ENCODE data around the gene IFI27L1.

The IFI27L1 gene

DNA sequence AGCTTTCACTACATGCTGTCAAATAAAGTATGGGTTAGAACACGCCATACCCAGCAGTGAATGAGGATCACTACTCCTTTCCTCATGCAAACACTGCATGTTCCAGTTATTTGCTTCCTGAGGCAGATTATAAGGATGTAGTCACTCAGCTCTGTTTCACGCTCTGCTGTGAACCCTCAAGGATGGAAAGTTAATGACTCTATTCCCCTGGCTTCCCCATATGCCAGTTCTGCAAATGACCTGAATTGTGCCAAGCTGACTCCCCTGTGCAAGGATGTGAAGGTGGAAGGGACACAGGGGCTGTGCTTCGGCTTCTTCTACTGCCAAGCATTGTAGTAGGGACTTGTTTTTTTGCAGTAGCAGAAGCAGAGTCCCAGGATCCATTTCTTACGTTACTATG is 6.8 kb downstream of the IFI27L1 start:
- no peak for TF ChIP-seq GATA3 (IDR thresholded peaks at IDR 0.05; ENCODE audit: low read depth, low read length)
- TF ChIP-seq GATA2 (IDR thresholded peaks at IDR 0.05; ENCODE audit: low read depth, low read length): no peak

DNA sequence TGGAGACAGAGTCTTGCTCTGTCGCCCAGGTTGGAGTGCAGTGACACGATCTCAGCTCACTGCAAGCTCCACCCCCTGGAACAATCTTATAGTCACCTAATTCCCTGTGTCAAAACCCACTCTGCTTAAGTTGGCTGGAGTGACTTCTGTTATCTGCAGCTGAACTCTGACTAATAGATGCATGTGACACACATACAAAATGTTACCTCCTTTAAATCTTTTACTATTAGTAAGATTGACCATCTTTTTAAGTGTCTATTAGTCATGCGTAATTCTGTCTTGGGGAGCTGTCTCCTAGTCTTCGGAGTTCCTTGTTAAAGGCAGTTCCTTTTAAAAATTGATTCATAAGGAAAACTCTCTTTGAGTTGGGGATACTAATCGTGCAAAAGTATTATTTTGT is 7.4 kb downstream of the IFI27L1 start:
- TF ChIP-seq GATA2 (IDR thresholded peaks at IDR 0.05; ENCODE audit: low read depth, low read length) (no peak), GATA3 (IDR thresholded peaks at IDR 0.05; ENCODE audit: low read depth, low read length) (no peak)

DNA sequence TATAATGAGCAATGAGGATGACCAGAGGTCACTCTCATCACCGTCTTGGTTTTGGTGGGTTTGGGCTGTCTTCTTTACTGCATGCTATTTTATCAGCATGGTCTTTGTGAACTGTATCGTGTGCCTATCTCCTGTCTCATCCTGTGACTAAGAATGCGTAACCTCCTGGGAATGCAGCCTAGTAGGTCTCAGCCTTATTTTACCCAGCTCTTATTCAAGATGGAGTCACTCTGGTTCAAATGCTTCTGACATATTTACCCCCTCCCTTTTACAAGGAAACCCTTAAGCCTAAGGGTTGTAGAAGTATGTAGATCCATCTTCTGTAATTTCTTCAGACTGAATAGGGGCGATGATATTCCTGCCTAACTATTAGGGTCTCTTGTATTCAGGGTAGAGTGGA is 8.4 kb downstream of the IFI27L1 start:
- TF ChIP-seq GATA3 (IDR thresholded peaks at IDR 0.05; ENCODE audit: low read depth, low read length) (no peak), GATA2 (IDR thresholded peaks at IDR 0.05; ENCODE audit: low read depth, low read length) (no peak)

DNA sequence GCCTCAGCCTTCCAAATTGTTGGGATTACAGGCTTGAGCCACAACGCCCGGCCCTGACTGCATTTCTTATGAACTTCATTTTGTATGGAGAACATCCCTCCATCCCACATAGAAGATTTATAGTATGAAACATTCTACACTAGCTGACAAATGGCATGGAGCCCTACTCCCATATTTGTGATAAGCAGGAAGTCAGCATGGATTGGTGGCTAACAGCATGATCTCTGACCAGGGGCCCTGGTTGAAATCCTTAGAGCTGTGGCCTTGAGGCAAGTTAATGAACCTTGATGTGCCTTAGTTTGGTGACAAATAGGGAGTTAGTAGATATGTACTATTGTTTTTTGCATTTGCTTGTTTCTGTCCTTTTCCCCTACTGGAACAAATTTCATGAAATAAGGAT is 12.3 kb downstream of the IFI27L1 start:
- TF ChIP-seq GATA3 (IDR thresholded peaks at IDR 0.05; ENCODE audit: low read depth, low read length): no peak
- TF ChIP-seq GATA2 (IDR thresholded peaks at IDR 0.05; ENCODE audit: low read depth, low read length): no peak

DNA sequence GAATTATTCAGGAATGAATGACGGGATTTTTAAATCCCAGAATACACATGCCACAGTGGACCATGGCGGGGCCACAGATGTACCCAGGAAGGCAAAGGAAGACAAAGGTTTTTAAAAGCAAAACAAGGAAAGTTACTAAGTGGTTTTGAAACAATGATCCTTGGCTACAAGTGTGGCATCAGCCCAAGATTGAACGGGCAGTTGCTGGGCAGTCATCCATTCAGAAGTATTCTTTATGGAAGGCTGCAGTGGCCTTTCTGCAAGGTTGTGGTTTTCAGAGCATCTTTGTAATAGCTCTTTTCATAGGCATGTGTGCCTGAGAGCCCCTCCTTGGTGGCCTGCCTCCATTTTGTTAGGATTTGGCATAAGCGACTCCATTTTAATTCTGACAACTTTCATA is 16.0 kb downstream of the IFI27L1 start:
- no peak for TF ChIP-seq GATA2 (IDR thresholded peaks at IDR 0.05; ENCODE audit: low read depth, low read length)
- no peak for TF ChIP-seq GATA3 (IDR thresholded peaks at IDR 0.05; ENCODE audit: low read depth, low read length)

DNA sequence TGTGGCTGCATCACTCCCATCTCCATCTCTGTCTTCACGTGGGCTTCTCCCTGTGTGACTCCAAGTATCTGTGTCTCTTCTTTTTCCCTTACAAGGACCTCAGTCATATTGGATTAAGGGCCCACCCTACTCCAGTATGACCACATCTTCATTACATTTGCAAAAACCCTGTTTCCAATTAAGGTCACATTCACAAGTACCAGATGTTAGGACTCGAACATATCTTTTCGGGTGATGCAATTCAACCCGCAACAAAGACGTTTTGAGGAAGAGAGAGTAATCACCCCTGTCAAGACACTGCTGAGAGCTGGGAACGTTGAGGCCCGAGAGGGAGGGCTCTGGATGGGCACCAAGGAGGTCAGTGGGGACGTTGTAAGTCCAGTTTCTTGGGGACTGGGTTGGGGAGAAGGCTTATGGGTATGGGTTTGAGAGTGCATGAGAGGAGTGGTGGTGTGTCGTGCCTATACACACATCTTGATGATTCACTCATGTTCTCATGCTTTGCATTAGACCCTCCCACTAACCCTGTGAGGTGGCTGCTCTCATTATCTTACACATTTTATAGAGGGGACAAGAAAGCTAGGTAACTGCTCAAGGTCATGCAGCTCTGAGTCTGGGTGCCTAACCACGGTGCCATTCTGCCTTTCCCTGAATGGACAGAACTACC is 17.3 kb downstream of the IFI27L1 start:
- no peak for TF ChIP-seq GATA3 (IDR thresholded peaks at IDR 0.05; ENCODE audit: low read depth, low read length)
- TF ChIP-seq GATA2 (IDR thresholded peaks at IDR 0.05; ENCODE audit: low read depth, low read length): no peak

DNA sequence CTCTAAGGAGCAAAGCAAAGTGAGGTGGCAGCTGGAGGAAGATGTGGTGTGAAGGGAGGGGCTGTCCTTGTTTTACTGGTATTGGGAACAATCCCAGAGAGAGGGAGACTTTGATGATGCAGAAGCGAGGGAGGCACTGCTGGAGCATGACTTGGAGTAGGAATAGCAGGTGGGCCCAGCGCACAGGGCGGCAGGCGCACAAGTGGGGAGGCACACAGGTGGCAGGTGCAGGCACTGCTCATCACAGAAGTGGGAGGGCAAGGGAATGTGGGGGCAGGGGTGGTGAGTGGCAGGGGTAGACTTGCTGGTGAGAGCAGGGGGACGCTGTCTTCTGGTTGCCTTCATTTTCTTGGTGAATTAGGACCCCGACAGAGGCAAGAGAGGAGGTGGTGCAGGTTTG is 17.9 kb downstream of the IFI27L1 start:
- TF ChIP-seq GATA2 (IDR thresholded peaks at IDR 0.05; ENCODE audit: low read depth, low read length): no peak
- TF ChIP-seq GATA3 (IDR thresholded peaks at IDR 0.05; ENCODE audit: low read depth, low read length): no peak

DNA sequence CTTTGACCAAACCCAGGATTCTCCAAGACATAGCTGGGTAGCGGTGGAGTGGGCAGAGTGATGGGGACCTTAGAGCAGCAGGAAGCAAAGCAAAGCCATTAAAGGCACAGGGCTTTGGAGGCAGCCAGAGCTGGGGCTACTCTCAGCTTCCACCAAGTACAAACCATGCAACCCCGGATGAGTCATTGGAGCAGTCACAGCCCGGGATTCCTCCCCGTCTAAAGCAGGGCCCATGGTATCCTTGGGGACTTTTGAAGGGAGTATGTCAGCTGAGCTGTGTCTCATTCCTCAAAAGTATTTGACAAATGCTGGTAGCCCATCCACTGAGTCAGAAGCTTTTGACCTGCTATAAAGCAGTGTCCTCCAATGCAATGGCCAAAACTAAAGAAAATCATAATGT is 19.7 kb downstream of the IFI27L1 start:
- TF ChIP-seq GATA2 (IDR thresholded peaks at IDR 0.05; ENCODE audit: low read depth, low read length) (no peak), GATA3 (IDR thresholded peaks at IDR 0.05; ENCODE audit: low read depth, low read length) (no peak)

DNA sequence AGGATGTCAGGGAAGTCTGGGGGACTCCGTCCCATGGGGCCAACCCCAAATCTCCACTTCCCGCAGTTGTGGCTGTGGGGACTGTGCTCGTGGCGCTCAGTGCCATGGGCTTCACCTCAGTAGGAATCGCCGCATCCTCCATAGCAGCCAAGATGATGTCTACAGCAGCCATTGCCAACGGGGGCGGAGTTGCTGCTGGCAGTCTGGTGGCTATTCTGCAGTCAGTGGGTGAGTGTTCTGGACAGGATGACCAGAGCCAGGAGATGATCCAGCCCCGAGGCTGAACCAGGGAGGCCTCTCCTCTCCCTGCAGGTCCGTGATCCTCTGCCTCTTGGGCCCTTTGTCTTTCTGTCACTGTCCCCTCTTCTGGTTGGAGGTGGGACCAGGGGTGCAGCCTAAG is 20.6 kb downstream of the IFI27L1 start:
- no peak for TF ChIP-seq GATA3 (IDR thresholded peaks at IDR 0.05; ENCODE audit: low read depth, low read length)
- TF ChIP-seq GATA2 (IDR thresholded peaks at IDR 0.05; ENCODE audit: low read depth, low read length): no peak

DNA sequence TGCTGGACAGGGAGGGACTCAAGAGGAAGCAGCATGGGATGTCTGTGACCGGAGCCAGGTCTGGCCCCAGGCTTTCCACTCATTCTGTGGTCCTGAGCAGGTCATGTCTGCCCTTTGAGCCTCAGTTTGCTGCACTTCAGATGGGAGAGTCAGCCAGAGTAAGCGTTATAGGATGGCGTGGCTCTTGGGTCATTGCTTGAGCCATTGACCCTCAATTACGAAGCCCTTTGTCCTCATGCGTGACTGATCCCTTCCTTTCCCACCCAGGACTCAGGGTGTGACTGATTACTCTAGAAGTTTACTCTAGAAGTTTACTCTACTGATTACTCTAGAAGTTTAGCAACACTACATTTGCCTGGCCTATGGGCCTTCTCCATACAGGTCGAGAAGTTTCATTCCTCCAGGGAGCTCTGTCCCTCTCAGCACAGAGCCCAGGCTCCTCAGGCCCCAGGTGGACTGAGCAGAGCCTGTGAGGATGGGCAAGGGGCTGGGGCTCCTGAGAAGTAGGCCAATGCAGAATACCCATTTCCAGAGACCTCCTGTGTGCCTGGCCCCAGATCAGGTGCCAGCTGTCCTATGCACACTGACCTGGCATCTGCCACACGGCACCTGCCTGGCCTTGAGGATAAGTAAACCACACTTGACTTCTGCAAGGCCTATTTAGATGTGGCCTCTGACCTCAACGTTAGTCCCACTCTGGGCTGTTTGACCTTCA is 21.8 kb downstream of the IFI27L1 start:
- no peak for TF ChIP-seq GATA3 (IDR thresholded peaks at IDR 0.05; ENCODE audit: low read depth, low read length)

DNA sequence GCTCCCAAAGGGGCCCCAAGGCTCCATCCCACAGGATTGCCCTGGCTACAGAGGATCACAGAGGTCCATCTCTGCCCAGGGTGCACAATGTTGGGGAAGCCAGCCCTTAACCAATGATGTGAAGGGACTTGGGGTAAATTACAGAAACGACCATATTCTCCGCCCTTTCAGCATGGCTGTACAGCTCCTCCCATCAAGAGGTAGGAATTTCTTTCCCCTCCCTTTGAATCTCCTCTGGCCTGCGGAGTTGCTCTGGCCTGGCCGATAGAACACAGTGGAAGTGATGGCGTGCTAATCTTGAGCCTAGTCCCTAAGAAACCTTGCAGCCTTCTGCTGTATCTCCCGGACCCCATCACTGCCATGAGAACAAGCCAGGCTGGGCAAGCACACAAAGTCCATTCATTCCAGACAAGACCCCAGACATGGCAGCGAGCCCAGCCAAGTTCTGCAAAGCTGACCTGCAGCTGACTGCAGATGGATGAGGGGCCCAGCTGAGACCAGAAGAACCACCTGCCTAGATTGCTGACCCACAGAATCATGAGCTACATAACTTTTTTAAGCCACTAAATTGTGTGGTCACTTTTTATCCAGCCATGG is 22.5 kb downstream of the IFI27L1 start:
- TF ChIP-seq GATA2 (IDR thresholded peaks at IDR 0.05; ENCODE audit: low read depth, low read length) (no peak), GATA3 (IDR thresholded peaks at IDR 0.05; ENCODE audit: low read depth, low read length) (no peak)

DNA sequence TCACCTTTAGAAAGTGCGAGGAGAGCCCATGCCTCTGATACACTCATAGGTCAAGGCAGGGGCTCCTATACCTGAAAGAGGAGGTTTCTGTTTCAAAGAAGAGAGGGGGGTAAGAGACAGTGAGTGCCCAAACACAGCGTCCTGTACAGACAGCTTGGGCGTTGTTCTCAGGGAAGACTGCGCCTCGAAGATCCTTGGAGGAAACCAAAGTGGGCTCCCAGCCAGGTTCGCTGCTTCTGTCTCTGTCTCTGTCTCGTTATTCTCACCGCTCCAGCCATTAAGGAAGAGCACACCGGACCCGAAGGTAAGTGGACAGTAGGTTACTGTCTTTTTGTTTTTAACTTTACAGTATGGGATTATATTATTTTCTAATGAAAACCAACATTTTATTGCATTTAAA is 23.6 kb downstream of the IFI27L1 start:
- no peak for TF ChIP-seq GATA3 (IDR thresholded peaks at IDR 0.05; ENCODE audit: low read depth, low read length)
- no peak for TF ChIP-seq GATA2 (IDR thresholded peaks at IDR 0.05; ENCODE audit: low read depth, low read length)

DNA sequence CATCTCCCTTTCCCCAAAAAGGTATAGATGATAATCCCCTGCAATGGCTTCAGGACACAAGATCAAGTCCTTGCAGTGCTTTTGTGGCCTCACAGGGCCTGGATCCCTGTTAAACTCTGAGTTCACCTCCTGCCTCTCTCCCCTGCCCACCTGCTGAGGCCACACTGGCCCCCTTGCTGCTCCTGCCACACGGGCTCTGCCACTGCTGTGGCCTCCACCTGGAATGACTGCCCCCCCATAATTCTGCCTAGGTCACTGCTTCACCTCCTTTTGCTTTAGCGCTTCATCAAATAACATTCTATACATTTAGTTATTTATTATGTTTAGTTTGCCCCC is 28.8 kb downstream of the IFI27L1 start:
- TF ChIP-seq GATA3 (IDR thresholded peaks at IDR 0.05; ENCODE audit: low read depth, low read length): no peak
- TF ChIP-seq GATA2 (IDR thresholded peaks at IDR 0.05; ENCODE audit: low read depth, low read length): no peak

DNA sequence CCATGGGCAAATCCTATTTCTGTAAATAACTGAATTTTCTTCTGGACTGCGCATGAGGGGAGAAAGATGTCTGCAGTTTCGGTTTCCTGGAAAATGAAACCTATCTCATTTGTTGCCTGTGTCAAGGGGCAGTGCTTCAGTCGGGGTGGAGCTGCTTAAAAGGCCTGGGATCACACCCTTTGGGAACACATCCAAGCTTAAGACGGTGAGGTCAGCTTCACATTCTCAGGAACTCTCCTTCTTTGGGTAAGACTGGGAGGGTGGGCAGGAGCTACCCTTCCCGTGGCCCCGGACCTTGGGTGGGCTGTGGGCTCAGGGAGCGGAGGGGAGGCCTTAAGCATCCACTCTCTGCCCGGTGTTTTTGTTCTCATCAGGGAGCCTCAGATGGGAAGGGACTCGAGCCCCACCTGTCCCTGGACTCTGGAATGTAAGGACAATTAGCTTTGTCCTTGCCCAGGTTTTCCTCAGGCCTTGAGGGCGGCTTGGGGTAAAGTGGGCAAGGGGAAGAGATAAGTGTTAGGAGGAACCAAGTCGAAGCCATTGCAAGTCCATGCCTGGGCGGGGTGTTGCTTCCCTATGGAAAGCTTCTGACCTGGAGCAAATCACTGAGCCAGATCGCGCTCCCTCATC is 29.6 kb downstream of the IFI27L1 start, which contains the start of gene IFI27:
Gene IFI27 (plus strand): TSS at position 185 of the 630 bp plus-strand sequence.
- no peak for TF ChIP-seq GATA2 (IDR thresholded peaks at IDR 0.05; ENCODE audit: low read depth, low read length)
- TF ChIP-seq GATA3 (IDR thresholded peaks at IDR 0.05; ENCODE audit: low read depth, low read length): no peak
